ENCODE measurements around the gene CDT1. TPM values are rescaled to one million over a fixed set of nuclear protein-coding genes. Genes with fewer than 3 reads are reported as not detected.

The CDT1 gene
- total RNA-seq, 6 experiments from 2014 or later, result 13.3 to 28.2 (median 22.2) TPM

GRCh38 chr16:88773812-88774291, 29.7 kb upstream of the CDT1 start:
- Mint-ChIP-seq H3K27me3 (ENCODE audit: insufficient read depth) (peaks cover 5% of the 10 kb centered on the region), H3K36me3 (ENCODE audit: low read depth) (no peaks in the 10 kb centered on the region; the same call in 1 of the 2 replicates), H3K9me3 (no peaks in the 10 kb centered on the region), H3K27ac (peak overlapping the region; percentile 98), H3K4me3 (peak overlapping the region; percentile 72), H3K4me1 (ENCODE audit: low read depth) (peaks cover 42% of the 10 kb centered on the region)
- no peak for TF ChIP-seq CTCF (IDR thresholded peaks at IDR 0.05)
- DNase-seq, result peak; percentile 82

- DNase-seq, result no peak
- Mint-ChIP-seq H3K4me1 (ENCODE audit: low read depth) (peaks cover 35% of the 10 kb centered on the region), H3K27me3 (ENCODE audit: insufficient read depth) (peaks cover 5% of the 10 kb centered on the region), H3K27ac (peak overlapping the region; percentile 98), H3K36me3 (ENCODE audit: low read depth) (no peaks in the 10 kb centered on the region), H3K9me3 (no peaks in the 10 kb centered on the region), H3K4me3 (no peak overlapping the region)
- no peak for TF ChIP-seq CTCF (IDR thresholded peaks at IDR 0.05)
Observed at GRCh38 chr16:88774544-88775393, 28.8 kb upstream of the CDT1 start.

GRCh38 chr16:88775825-88776224, 27.8 kb upstream of the CDT1 start:
- H3K4me3 Mint-ChIP-seq, result no peak overlapping the region

GRCh38 chr16:88777471-88778270, 25.9 kb upstream of the CDT1 start:
- no peak for DNase-seq
- Mint-ChIP-seq H3K4me3 (no peak overlapping the region), H3K27me3 (ENCODE audit: insufficient read depth) (peaks cover 5% of the 10 kb centered on the region), H3K36me3 (ENCODE audit: low read depth) (no peaks in the 10 kb centered on the region), H3K27ac (no peak overlapping the region), H3K9me3 (no peaks in the 10 kb centered on the region), H3K4me1 (ENCODE audit: low read depth) (peaks cover 51% of the 10 kb centered on the region)
- no peak for TF ChIP-seq CTCF (IDR thresholded peaks at IDR 0.05)

More at GRCh38 chr16:88775825-88776224, 27.8 kb upstream of the CDT1 start:
- Mint-ChIP-seq H3K27ac (peak overlapping the region; percentile 24; the same call in 1 of the 2 replicates), H3K27me3 (ENCODE audit: insufficient read depth) (peaks cover 5% of the 10 kb centered on the region), H3K4me1 (ENCODE audit: low read depth) (peaks cover 45% of the 10 kb centered on the region), H3K36me3 (ENCODE audit: low read depth) (no peaks in the 10 kb centered on the region), H3K9me3 (no peaks in the 10 kb centered on the region)
- no peak for DNase-seq
- no peak for TF ChIP-seq CTCF (IDR thresholded peaks at IDR 0.05)

GRCh38 chr16:88778271-88778525, 25.4 kb upstream of the CDT1 start:
- H3K4me3 Mint-ChIP-seq, result no peak overlapping the region
- no peak for DNase-seq
- H3K27ac Mint-ChIP-seq, result no peak overlapping the region
- H3K9me3 Mint-ChIP-seq, result no peaks in the 10 kb centered on the region
- no peak for TF ChIP-seq CTCF (IDR thresholded peaks at IDR 0.05)
- H3K36me3 Mint-ChIP-seq (ENCODE audit: low read depth), result peaks cover 4% of the 10 kb centered on the region; the same call in 1 of the 2 replicates
- H3K4me1 Mint-ChIP-seq (ENCODE audit: low read depth), result peaks cover 51% of the 10 kb centered on the region
- H3K27me3 Mint-ChIP-seq (ENCODE audit: insufficient read depth), result peaks cover 7% of the 10 kb centered on the region
